HG03558 (cell line): ENCODE measurements around the gene ADAMTS16.
"Not testable (repeated sequence)": the region's sequence is repeated elsewhere in the genome, so short reads cannot be mapped to it uniquely, and the experiment has no call there.

Experiments used
- ATAC-seq: cut with Tn5 transposase; IDR thresholded peaks from one replicate; pipeline ENCODE4 v1.9.1; 2021; ENCODE audit warnings: moderate number of reproducible peaks; ENCODE audit not compliant: unreplicated experiment; ENCODE audit errors: extremely low read depth

The ADAMTS16 gene

GRCh38 chr5:5139777-5140478 is at the start of gene ADAMTS16:
TSS of gene ADAMTS16 (plus strand) at chr5:5140330. CDS start at chr5:5140468, 138 bp downstream.
- no peak for ATAC-seq

- no peak for ATAC-seq
These were observed 48.0 kb upstream of the ADAMTS16 start for GRCh38 chr5:5092149-5092548.

GRCh38 chr5:5100635-5101034 is 39.5 kb upstream of the ADAMTS16 start:
- ATAC-seq = no peak

GRCh38 chr5:5101676-5102075 is 38.5 kb upstream of the ADAMTS16 start:
- ATAC-seq = no peak

GRCh38 chr5:5103245-5103644 is 36.9 kb upstream of the ADAMTS16 start:
- ATAC-seq = no peak

- ATAC-seq = no peak
These were observed 35.6 kb upstream of the ADAMTS16 start for GRCh38 chr5:5104550-5104949.

GRCh38 chr5:5105531-5105930 is 34.6 kb upstream of the ADAMTS16 start:
- ATAC-seq = no peak

GRCh38 chr5:5116956-5117355 is 23.2 kb upstream of the ADAMTS16 start:
- ATAC-seq = no peak

GRCh38 chr5:5122776-5123175 is 17.4 kb upstream of the ADAMTS16 start:
- no peak for ATAC-seq

GRCh38 chr5:5124231-5124630 is 15.9 kb upstream of the ADAMTS16 start:
- ATAC-seq = no peak

- no peak for ATAC-seq
These were observed 13.7 kb upstream of the ADAMTS16 start for GRCh38 chr5:5126444-5126843.

- no peak for ATAC-seq
These were observed 11.4 kb upstream of the ADAMTS16 start for GRCh38 chr5:5128766-5129165.

GRCh38 chr5:5132234-5132633 is 7.9 kb upstream of the ADAMTS16 start:
- no peak for ATAC-seq

GRCh38 chr5:5132693-5133295 is 7.3 kb upstream of the ADAMTS16 start:
- no peak for ATAC-seq

GRCh38 chr5:5134107-5134506 is 6.0 kb upstream of the ADAMTS16 start:
- ATAC-seq = no peak

GRCh38 chr5:5135957-5136676 is 4.0 kb upstream of the ADAMTS16 start:
- ATAC-seq = no peak

GRCh38 chr5:5137851-5138250 is 2.3 kb upstream of the ADAMTS16 start:
- ATAC-seq = not testable (repeated sequence)

GRCh38 chr5:5139336-5139776 is 774 bp upstream of the ADAMTS16 start:
- ATAC-seq = no peak

- no peak for ATAC-seq
These were observed 579 bp downstream of the ADAMTS16 start for GRCh38 chr5:5140479-5141338.

GRCh38 chr5:5141339-5141599 is 1.1 kb downstream of the ADAMTS16 start:
- no peak for ATAC-seq
